ENCODE measurements around the gene KLK14.

Gene KLK14

GRCh38 chr19:51084505-51084904, 1.8 kb upstream of the KLK14 start:
- DNase-seq = no peak

- no peak for DNase-seq
Measured at GRCh38 chr19:51083783-51084182, 1.1 kb upstream of the KLK14 start.

GRCh38 chr19:51083181-51083580, 494 bp upstream of the KLK14 start:
- DNase-seq = no peak

GRCh38 chr19:51081476-51081875, 1.2 kb downstream of the KLK14 start:
- DNase-seq = no peak

- DNase-seq = no peak
Measured at GRCh38 chr19:51079481-51080110, 3.1 kb downstream of the KLK14 start.

- DNase-seq = no peak
Measured at GRCh38 chr19:51078731-51079130, 4.0 kb downstream of the KLK14 start.

- no peak for DNase-seq
Measured at GRCh38 chr19:51078104-51078503, 4.6 kb downstream of the KLK14 start.

- DNase-seq = no peak
Measured at GRCh38 chr19:51076631-51077213, 6.0 kb downstream of the KLK14 start.

- DNase-seq = no peak
Measured at GRCh38 chr19:51075998-51076397, 6.7 kb downstream of the KLK14 start.

- DNase-seq = no peak
Measured at GRCh38 chr19:51071095-51071405, 11.6 kb downstream of the KLK14 start.

- no peak for DNase-seq
Measured at GRCh38 chr19:51070334-51071094, 12.2 kb downstream of the KLK14 start.

GRCh38 chr19:51066393-51067186, 16.1 kb downstream of the KLK14 start:
- DNase-seq = no peak

- DNase-seq = no peak
Measured at GRCh38 chr19:51065221-51065960, 17.3 kb downstream of the KLK14 start.

GRCh38 chr19:51064534-51065220, 18.0 kb downstream of the KLK14 start, which contains the start of gene KLK13:
TSS of gene KLK13 (minus strand) at chr19:51065092. CDS start at chr19:51065067, 25 bp downstream.
- no peak for DNase-seq

GRCh38 chr19:51063664-51064063, 19.0 kb downstream of the KLK14 start:
- DNase-seq = no peak

- no peak for DNase-seq
Measured at GRCh38 chr19:51060973-51061372, 21.7 kb downstream of the KLK14 start.

GRCh38 chr19:51060336-51060735, 22.4 kb downstream of the KLK14 start:
- DNase-seq = no peak

- DNase-seq = no peak
Measured at GRCh38 chr19:51059715-51060114, 23.0 kb downstream of the KLK14 start.

- DNase-seq = no peak
Measured at GRCh38 chr19:51055866-51056265, 26.8 kb downstream of the KLK14 start.

- DNase-seq = no peak
Measured at GRCh38 chr19:51047031-51047335, 35.7 kb downstream of the KLK14 start.

GRCh38 chr19:51044327-51044726, 38.4 kb downstream of the KLK14 start:
- DNase-seq = no peak

- DNase-seq = no peak
Measured at GRCh38 chr19:51043497-51043896, 39.2 kb downstream of the KLK14 start.
